Measurements from ENCODE around the gene SLC14A1.

SLC14A1 gene

DNA sequence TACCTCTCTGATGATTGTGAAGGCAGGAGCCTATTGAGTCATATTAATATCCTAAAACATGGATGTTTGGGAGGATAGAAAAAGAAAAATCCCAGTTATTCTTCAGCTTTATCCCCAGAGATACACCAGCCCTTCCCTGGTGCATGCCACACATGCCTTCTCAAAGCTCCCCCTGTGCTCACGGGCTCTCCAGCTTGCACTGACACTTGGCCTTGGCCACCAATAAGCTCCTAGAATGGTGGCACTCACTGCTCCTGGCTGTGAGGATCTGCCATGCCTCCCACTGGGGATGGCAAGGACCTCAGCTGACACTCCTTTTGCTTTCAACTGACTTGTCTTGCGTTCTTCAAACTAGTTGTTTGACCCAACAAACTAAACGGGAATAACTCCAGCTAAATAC, 15.9 kb downstream of the SLC14A1 start:
- TF ChIP-seq, protein P1, sequence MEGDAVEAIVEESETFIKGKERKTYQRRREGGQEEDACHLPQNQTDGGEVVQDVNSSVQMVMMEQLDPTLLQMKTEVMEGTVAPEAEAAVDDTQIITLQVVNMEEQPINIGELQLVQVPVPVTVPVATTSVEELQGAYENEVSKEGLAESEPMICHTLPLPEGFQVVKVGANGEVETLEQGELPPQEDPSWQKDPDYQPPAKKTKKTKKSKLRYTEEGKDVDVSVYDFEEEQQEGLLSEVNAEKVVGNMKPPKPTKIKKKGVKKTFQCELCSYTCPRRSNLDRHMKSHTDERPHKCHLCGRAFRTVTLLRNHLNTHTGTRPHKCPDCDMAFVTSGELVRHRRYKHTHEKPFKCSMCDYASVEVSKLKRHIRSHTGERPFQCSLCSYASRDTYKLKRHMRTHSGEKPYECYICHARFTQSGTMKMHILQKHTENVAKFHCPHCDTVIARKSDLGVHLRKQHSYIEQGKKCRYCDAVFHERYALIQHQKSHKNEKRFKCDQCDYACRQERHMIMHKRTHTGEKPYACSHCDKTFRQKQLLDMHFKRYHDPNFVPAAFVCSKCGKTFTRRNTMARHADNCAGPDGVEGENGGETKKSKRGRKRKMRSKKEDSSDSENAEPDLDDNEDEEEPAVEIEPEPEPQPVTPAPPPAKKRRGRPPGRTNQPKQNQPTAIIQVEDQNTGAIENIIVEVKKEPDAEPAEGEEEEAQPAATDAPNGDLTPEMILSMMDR (conservative IDR thresholded peaks at IDR 0.05; ENCODE audit: low read length), result no peak
- no peak for DNase-seq (ENCODE audit: low read depth)
- no peak overlapping the region for H3K4me3 ChIP-seq (ENCODE audit: low read length)

DNA sequence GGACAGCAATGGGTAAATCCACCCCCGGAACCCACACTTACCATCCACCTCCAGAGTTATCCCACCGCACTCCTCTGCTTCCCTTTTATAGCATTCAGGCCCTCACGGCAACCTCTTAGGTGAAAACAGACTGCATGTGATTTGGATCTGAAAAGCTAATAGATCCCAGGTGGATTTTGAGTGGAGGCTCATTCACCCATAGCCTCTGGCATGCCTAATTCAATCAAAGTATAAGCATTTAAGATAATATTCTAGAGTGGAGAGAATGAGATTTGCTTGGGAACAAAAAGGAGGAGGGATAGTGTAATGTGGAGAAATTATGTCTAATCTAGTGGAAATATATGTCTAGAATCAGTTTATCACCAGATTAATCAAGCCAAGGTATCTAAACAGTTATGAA, 17.1 kb downstream of the SLC14A1 start:
- TF ChIP-seq, protein P1 (conservative IDR thresholded peaks at IDR 0.05; ENCODE audit: low read length), result no peak
- H3K4me3 ChIP-seq (ENCODE audit: low read length), result no peak overlapping the region
- DNase-seq (ENCODE audit: low read depth), result no peak

DNA sequence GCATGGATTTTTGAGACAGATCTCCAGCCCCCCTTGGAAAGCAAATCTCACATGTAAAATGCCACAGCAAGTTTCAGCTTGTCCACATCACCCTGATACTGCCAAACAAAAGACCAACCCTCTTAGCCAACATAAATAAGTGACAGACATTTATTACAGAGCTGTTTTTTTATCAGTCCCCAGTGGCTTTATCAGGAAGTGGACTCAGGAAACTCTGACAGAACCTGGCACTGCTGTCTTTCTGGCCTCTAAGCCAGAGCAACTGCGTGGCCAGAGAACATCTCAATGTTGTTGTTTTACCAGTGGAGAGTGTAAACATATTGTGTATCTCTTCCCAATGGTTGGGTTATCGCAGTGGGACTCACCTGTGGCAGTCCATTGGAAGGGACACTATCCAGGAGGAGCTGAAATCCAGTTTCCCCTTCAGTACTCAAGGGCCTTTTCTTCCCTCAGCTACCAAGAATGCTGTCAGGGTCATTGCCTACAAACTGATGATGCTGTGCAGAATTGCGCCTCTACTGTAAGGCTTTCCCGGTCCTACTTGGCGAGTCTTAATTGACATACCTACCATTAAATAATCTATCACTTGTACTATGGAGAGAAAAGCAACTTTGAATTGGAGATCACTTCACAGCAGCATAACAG, 22.0 kb downstream of the SLC14A1 start:
- no peak overlapping the region for H3K4me3 ChIP-seq (ENCODE audit: low read length)
- TF ChIP-seq, protein P1 (conservative IDR thresholded peaks at IDR 0.05; ENCODE audit: low read length), result no peak
- DNase-seq (ENCODE audit: low read depth), result no peak

DNA sequence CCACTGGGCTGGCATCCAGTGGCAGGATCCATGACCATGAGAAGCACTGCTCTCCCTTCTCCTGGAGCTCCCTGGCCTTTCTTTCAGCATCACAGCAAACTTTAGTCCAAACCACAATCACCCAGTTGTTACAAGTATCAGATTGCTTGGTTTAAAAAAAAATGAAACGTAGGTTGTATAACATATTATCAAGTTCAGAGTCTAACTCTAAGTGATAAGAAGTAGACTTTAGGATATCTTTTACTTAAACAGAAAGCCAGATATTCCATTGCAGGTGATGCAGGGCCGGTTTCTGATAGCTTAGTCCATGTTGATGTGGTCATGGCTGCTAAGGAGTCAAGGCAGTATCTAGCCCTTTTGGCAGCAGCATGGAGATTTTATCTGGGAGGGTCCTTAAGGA, 24.5 kb downstream of the SLC14A1 start:
- no peak for DNase-seq (ENCODE audit: low read depth)
- no peak overlapping the region for H3K4me3 ChIP-seq (ENCODE audit: low read length)
- TF ChIP-seq, protein P1 (conservative IDR thresholded peaks at IDR 0.05; ENCODE audit: low read length), result no peak

DNA sequence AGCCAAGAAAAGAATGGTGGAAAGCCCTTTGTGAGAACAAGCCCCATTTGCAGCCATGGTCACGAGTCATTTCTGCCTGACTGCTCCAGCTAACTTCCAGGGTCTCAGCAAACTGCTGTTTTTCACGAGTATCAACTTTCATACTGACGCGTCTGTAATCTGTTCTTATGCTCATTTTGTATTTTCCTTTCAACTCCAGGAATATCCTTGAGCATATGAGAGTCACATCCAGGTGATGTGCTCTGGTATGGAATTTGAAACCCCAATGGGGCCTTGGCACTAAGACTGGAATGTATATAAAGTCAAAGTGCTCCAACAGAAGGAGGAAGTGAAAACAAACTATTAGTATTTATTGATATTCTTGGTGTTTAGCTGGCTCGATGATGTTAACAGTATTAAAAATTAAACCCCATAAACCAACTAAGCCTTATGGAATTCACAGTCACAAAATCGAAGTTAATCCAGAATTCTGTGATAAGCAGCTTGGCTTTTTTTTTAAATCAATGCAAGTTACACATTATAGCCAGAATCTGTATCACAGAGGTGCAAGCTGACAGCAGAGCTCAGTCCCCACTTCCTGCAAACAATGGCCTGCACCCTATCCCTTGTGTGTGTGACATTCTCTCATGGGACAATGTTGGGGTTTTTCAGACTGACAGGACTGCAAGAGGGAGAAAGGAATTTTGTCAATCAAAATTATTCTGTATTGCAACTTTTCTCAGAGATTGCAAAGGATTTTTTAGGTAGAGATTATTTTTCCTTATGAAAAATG, 26.1 kb downstream of the SLC14A1 start:
- no peak for DNase-seq (ENCODE audit: low read depth)

DNA sequence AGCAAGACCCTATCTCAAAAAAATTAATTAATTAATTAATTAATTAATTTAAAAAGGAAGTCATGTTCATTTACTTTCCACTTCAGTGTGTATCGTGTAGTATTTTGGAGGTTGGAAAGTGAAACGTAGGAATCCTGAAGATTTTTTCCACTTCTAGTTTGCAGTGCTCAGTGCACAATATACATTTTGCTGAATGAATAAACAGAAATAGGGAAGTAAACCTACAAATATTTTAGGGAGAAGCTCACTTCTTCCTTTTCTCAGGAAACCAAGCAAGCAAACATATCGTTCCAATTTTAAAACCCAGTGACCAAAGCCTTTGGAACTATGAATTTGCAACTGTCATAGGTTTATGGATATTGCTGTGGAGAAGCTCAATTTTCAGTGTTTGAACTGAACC, 27.8 kb downstream of the SLC14A1 start:
- H3K4me3 ChIP-seq (ENCODE audit: low read length), result no peak overlapping the region
- TF ChIP-seq, protein P1 (conservative IDR thresholded peaks at IDR 0.05; ENCODE audit: low read length), result no peak
- no peak for DNase-seq (ENCODE audit: low read depth)

More for the DNA sequence above, 26.1 kb downstream of the SLC14A1 start:
- H3K4me3 ChIP-seq (ENCODE audit: low read length), result no peak overlapping the region
- TF ChIP-seq, protein P1 (conservative IDR thresholded peaks at IDR 0.05; ENCODE audit: low read length), result no peak

DNA sequence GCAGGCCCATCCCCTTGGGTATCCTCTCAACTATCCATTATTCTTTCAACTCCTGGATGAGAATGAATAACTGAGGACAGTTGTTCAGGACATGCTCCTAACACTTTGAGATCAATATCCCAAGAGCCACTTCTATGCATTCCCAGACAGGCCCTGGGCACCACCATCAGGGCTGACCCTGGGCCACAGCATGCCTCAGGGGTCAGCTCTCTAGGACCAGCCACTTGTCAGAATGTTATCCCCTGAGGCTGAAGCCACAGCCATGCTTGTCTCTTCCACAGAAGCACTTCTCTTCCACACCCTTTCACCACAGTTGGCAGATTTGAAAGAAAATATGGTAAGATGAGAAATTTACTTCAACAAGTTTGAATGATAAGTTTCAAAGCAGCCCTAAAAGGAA, 28.7 kb downstream of the SLC14A1 start:
- no peak overlapping the region for H3K4me3 ChIP-seq (ENCODE audit: low read length)
- no peak for DNase-seq (ENCODE audit: low read depth)
- TF ChIP-seq, protein P1 (conservative IDR thresholded peaks at IDR 0.05; ENCODE audit: low read length), result no peak

All from AG10803 (cell line).